A673 (cell line): ENCODE results near the gene PGGHG. TPM values are rescaled to one million over a fixed set of nuclear protein-coding genes. Genes with fewer than 3 reads are reported as not detected.
"Not testable (repeated sequence)": the region's sequence is repeated elsewhere in the genome, so short reads cannot be mapped to it uniquely, and the experiment has no call there.

Experiments used
- BruUV-seq: library from RNA; stranded (reverse); fragments of 400-500 nt; replicated peaks from 2 replicates; lab custom pipeline; 2021; lab: Mats Ljungman, UMichigan
- CTCF ChIA-PET: fragments of 300-600 bp; sonication (Branson Sonifier 250); formaldehyde crosslinking; loops from one replicate; lab custom pipeline; 2022; ENCODE audit warnings: antibody characterized with exemption; lab: Charles Lee
- POLR2A ChIA-PET: fragments of 300-600 bp; sonication (Branson Sonifier 250); formaldehyde crosslinking; loops from one replicate; lab custom pipeline; 2022; ENCODE audit warnings: antibody characterized with exemption; ENCODE audit not compliant: low non-redundant PET; lab: Charles Lee
- DNase-seq: peaks from one replicate; pipeline ENCODE4 v3.0.0-alpha.2; 2015; ENCODE audit warnings: low spot score
- H3K27ac ChIP-seq: fragments of 200-600 bp; sonication (generic); 2 replicates; pipeline ENCODE4 v1.5.1; 2016; ENCODE audit warnings: mixed run types, low read depth, mild to moderate bottlenecking, mixed read lengths, antibody characterized with exemption, low read length; ENCODE audit not compliant: poor library complexity, severe bottlenecking
- H3K27me3 ChIP-seq: fragments of 200-600 bp; sonication (generic); replicated peaks from 2 replicates; pipeline ENCODE4 v1.6.1; 2017; ENCODE audit warnings: mixed run types, low read depth, mild to moderate bottlenecking, mixed read lengths, antibody characterized with exemption, low read length; ENCODE audit not compliant: insufficient read depth, poor library complexity
- H3K36me3 ChIP-seq: fragments of 200-600 bp; sonication (generic); 2 replicates; pipeline ENCODE4 v1.6.1; 2016; ENCODE audit warnings: mixed run types, mild to moderate bottlenecking, mixed read lengths, antibody characterized with exemption, low read length; ENCODE audit not compliant: insufficient read depth, poor library complexity, severe bottlenecking
- H3K4me1 ChIP-seq: fragments of 200-600 bp; sonication (generic); 2 replicates; pipeline ENCODE4 v1.6.1; 2017; ENCODE audit warnings: mixed run types, mild to moderate bottlenecking, mixed read lengths, antibody characterized with exemption, low read length; ENCODE audit not compliant: insufficient read depth, poor library complexity, severe bottlenecking
- H3K4me3 ChIP-seq: fragments of 200-600 bp; sonication (generic); 2 replicates; pipeline ENCODE4 v1.5.1; 2016; ENCODE audit warnings: low read depth, mixed run types, mild to moderate bottlenecking, mixed read lengths, low read length; ENCODE audit not compliant: poor library complexity, severe bottlenecking
- H3K9me3 ChIP-seq: fragments of 200-600 bp; sonication (generic); 2 replicates; pipeline ENCODE4 v1.6.1; 2016; ENCODE audit warnings: mixed run types, low read depth, mild to moderate bottlenecking, mixed read lengths, antibody characterized with exemption, low read length; ENCODE audit not compliant: poor library complexity, severe bottlenecking
- CTCF ChIP-seq: fragments of 300-800, 200-600 bp; sonication (generic); conservative IDR thresholded peaks from 2 replicates; pipeline ENCODE4 v1.5.1; 2017; ENCODE audit warnings: low read depth, mild to moderate bottlenecking, antibody characterized with exemption, low read length, moderate library complexity, mixed read lengths
- EZH2 ChIP-seq: fragments of 200-600 bp; sonication (generic); IDR thresholded peaks from 2 replicates; pipeline ENCODE4 v1.6.1; 2017; ENCODE audit warnings: borderline replicate concordance, low read depth, mild to moderate bottlenecking, mixed read lengths, antibody characterized with exemption, low read length; ENCODE audit not compliant: poor library complexity, severe bottlenecking
- intact Hi-C: fragments of 100-400 bp; cut with micrococcal nuclease; formaldehyde crosslinking; loops from one replicate; pipeline ENCODE4 v1.10.0; 2022; ENCODE audit not compliant: unreplicated experiment
- total RNA-seq: library from RNA; stranded (reverse); gene quantifications from 2 replicates; pipeline ENCODE4 v1.2.3, GENCODE V29; 2021

The PGGHG gene
- total RNA-seq, 1 experiment from 2014 or later, result 5.4 TPM

DNA sequence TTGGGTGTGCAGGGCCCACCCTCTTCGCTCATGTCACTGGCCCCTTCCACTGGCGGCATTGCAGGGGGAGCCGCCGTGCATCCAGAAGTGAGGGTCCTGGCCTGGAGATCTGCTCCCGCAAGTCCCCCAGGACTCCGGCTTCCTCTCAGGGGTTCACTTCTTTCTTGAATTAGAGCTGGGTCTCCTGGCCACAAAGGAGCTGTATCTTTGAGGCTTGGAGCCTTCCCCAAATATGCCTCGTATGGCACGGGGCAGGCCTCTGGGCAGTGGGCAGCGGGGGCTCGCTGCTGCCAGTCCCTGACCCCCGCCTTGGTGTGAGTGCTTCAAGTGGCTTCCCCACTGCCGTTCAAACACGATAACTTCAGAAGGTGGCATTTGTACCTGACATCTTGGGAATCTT is 39.1 kb downstream of the PGGHG start:
- no peak overlapping the region for H3K4me3 ChIP-seq
- intact Hi-C loops, result no loop called here
- no peaks in the 10 kb centered on the region for H3K9me3 ChIP-seq
- no peak for DNase-seq
- ChIA-PET POLR2A (no interaction called here), CTCF (no interaction called here)
- no peak overlapping the region for H3K27ac ChIP-seq
- no peaks in the 10 kb centered on the region for H3K36me3 ChIP-seq
- no peak for TF ChIP-seq CTCF
- TF ChIP-seq EZH2, result no peak
- H3K4me1 ChIP-seq, result peaks cover 5% of the 10 kb centered on the region
- no TSS peak for BruUV-seq
- no peaks in the 10 kb centered on the region for H3K27me3 ChIP-seq

DNA sequence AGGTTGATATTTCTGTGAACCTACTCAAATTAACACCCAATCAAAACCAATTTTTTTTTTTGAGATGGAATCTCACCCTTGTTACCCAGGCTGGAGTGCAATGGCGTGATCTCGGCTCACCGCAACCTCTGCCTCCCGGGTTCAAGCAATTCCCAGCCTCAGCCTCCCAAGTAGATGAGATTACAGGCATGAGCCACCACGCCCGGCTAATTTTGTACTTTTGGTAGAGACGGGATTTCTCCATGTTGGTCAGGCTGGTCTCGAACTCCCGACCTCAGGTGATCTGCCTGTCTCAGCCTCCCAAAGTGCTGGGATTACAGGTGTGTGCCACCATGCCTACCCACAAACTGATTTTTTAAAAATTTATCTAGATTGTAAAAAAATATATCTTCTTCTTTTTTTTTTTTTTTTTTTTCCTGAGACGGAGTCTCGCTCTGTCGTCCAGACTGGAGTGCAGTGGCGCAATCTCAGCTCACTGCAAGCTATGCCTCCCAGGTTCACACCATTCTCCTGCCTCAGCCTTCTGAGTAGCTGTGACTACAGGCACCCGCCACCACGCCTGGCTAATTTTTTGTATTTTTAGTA is 39.7 kb downstream of the PGGHG start:
- H3K27ac ChIP-seq, POLR2A ChIA-PET, H3K4me1 ChIP-seq, BruUV-seq, DNase-seq, intact Hi-C loops, H3K9me3 ChIP-seq, H3K36me3 ChIP-seq, H3K4me3 ChIP-seq, H3K27me3 ChIP-seq, CTCF ChIA-PET: not testable (repeated sequence)

- Histone ChIP-seq H3K4me3 (no peak overlapping the region), H3K36me3 (no peaks in the 10 kb centered on the region), H3K4me1 (peaks cover 10% of the 10 kb centered on the region), H3K27ac (no peak overlapping the region), H3K27me3 (no peaks in the 10 kb centered on the region), H3K9me3 (no peaks in the 10 kb centered on the region)
- BruUV-seq, result no TSS peak
- POLR2A ChIA-PET, result no interaction called here
- intact Hi-C loops, result no loop called here
- no peak for DNase-seq
- CTCF ChIA-PET, result no interaction called here
- TF ChIP-seq CTCF (no peak), EZH2 (no peak)
Measured at GRCh38 chr11:329886-330253, 40.9 kb downstream of the PGGHG start.

GRCh38 chr11:330307-330693 is 41.4 kb downstream of the PGGHG start:
- BruUV-seq, result no TSS peak
- Histone ChIP-seq H3K27me3 (no peaks in the 10 kb centered on the region), H3K36me3 (no peaks in the 10 kb centered on the region), H3K9me3 (no peaks in the 10 kb centered on the region), H3K4me1 (peaks cover 10% of the 10 kb centered on the region), H3K4me3 (no peak overlapping the region), H3K27ac (no peak overlapping the region)
- intact Hi-C loops, result no loop called here
- no peak for TF ChIP-seq EZH2
- TF ChIP-seq CTCF, result no peak
- DNase-seq, result no peak
- ChIA-PET CTCF (no interaction called here), POLR2A (no interaction called here)
